ENCODE data around the gene LANCL1.

- TF ChIP-seq, protein P1, sequence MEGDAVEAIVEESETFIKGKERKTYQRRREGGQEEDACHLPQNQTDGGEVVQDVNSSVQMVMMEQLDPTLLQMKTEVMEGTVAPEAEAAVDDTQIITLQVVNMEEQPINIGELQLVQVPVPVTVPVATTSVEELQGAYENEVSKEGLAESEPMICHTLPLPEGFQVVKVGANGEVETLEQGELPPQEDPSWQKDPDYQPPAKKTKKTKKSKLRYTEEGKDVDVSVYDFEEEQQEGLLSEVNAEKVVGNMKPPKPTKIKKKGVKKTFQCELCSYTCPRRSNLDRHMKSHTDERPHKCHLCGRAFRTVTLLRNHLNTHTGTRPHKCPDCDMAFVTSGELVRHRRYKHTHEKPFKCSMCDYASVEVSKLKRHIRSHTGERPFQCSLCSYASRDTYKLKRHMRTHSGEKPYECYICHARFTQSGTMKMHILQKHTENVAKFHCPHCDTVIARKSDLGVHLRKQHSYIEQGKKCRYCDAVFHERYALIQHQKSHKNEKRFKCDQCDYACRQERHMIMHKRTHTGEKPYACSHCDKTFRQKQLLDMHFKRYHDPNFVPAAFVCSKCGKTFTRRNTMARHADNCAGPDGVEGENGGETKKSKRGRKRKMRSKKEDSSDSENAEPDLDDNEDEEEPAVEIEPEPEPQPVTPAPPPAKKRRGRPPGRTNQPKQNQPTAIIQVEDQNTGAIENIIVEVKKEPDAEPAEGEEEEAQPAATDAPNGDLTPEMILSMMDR (IDR thresholded peaks at IDR 0.05) = no peak
- no peak for TF ChIP-seq POLR2A (IDR thresholded peaks at IDR 0.05)
Observed at GRCh38 chr2:210421916-210422315, 54.6 kb downstream of the LANCL1 start.
